ENCODE measurements around the gene PCID2.

PCID2 gene

DNA sequence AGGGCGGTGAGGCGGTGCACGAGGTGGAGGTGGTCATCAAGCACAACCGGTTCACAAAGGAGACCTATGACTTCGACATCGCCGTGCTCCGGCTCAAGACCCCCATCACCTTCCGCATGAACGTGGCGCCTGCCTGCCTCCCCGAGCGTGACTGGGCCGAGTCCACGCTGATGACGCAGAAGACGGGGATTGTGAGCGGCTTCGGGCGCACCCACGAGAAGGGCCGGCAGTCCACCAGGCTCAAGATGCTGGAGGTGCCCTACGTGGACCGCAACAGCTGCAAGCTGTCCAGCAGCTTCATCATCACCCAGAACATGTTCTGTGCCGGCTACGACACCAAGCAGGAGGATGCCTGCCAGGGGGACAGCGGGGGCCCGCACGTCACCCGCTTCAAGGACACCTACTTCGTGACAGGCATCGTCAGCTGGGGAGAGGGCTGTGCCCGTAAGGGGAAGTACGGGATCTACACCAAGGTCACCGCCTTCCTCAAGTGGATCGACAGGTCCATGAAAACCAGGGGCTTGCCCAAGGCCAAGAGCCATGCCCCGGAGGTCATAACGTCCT is 59.4 kb downstream of the PCID2 start:
- DNase-seq (ENCODE audit: low read depth): no peak

- no peak for DNase-seq (ENCODE audit: low read depth)
Observed at GRCh38 chr13:113148407-113148806, 60.1 kb downstream of the PCID2 start.

- DNase-seq (ENCODE audit: low read depth): no peak
Observed at GRCh38 chr13:113147206-113147605, 61.3 kb downstream of the PCID2 start.

- no peak for DNase-seq (ENCODE audit: low read depth)
Observed at GRCh38 chr13:113146750-113147149, 61.7 kb downstream of the PCID2 start.

DNA sequence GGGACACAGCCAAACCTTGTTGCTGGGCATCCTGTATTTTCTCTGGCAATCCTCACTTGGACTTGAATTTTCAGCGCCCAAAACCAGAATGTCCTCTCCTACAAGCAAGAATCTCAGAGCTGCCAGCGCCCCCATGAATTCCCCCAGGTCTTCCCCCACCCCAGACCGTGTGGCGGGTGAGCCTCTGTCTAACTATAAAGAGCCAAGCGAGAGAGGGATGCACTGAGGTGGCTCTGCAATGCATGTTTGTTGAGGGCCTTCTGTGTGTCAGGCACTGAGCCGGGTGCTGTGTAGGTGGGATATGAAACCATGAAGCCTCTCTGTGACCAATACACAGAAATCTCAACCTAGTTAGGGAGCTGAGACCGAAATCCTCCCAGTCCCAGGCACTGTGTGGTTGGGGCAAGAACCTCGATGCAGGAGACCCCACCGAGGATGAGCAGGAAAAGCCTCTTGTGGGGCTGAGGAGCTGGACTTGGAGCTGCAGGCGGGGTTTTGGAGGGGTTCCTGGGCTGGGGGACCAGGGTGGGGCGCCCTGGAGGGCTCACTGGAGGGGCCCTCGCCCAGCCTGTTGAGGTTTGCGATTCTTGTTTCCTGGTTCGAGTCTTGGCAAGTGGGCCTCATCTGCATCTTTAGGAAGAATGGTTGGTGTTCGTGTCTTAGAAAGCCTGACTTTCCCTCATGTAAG is 62.4 kb downstream of the PCID2 start:
- no peak for DNase-seq (ENCODE audit: low read depth)

GRCh38 chr13:113145496-113145895 is 63.0 kb downstream of the PCID2 start:
- no peak for DNase-seq (ENCODE audit: low read depth)

DNA sequence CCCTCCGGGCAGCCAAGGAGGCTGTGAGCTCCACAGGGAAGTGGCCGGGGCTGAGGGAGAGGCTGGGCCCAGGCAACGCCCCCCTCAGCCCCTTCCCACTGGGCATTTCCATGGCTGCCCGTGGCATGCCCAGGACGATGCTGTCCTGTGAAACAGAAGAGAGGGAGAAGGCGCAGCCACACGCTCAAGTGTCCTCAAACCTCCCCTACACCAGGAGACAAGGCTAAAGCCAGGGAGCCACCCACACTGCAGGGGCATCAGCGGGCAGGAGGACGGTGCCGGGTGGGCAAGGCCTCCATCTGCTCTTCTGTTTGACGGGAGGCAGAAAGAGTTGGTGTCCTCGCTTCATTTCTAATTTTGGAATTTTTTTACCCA is 64.2 kb downstream of the PCID2 start:
- no peak for DNase-seq (ENCODE audit: low read depth)

GRCh38 chr13:113143466-113144254 is 64.8 kb downstream of the PCID2 start:
- no peak for DNase-seq (ENCODE audit: low read depth)

- no peak for DNase-seq (ENCODE audit: low read depth)
Observed at GRCh38 chr13:113142876-113143275, 65.6 kb downstream of the PCID2 start.

DNA sequence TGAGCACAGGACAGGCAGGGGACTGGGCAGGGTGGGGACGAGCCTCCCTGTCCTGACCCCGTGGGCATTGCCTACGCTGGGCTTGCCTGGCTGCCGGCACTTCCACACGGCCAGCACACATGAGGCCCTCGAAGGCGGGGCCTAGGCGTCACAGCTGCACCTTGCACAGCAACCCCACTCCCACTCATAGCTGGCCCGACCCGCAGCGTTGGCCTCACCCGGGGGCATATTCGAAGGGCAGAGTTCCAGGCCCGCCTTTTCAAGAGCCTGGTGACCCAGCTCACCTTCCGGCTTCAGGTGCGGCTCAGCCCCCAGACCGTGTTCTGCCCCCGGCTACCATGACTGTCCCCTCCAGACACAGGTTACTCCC is 66.9 kb downstream of the PCID2 start:
- DNase-seq (ENCODE audit: low read depth): no peak

DNA sequence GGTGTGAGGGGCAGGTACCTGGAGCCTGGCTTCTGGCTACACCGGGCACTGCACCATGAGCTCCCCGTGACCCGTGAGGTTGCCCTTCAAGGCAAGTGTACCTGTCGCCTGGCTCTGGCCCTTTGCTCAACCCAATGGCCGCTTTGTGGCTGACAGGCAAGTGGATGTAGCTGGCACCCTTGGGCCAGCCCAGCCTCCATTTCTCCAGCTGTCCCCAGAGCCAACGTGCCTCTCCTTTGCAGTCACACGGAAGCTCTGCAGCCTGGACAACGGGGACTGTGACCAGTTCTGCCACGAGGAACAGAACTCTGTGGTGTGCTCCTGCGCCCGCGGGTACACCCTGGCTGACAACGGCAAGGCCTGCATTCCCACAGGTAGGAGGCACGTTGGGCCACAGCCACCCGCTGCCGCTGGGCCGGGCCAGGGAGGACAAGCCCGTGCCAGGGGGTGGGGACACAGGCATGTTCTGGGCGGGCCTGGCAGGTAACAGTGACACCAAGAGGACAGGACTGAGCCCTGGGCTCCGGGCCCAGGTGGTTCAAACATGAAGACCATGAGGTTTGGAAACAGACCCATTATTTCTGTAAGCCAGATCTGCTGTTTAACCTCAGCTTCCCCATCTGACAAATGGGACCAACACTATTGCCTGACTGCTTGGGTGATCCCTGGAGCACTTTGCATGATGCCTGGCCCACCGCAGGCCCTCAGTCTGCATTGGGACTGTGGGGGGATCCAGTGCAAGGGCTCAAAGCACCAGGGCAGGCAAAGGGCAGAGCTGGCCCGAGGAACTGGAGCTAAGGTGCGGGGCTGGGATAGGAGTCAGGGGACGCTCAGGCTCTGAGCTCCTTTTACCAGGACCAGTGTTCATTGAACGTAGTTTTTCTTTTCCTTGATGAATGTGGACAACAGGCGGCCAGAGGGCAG is 67.5 kb downstream of the PCID2 start:
- DNase-seq (ENCODE audit: low read depth): no peak

- no peak for DNase-seq (ENCODE audit: low read depth)
Observed at GRCh38 chr13:113139577-113139976, 68.9 kb downstream of the PCID2 start.

DNA sequence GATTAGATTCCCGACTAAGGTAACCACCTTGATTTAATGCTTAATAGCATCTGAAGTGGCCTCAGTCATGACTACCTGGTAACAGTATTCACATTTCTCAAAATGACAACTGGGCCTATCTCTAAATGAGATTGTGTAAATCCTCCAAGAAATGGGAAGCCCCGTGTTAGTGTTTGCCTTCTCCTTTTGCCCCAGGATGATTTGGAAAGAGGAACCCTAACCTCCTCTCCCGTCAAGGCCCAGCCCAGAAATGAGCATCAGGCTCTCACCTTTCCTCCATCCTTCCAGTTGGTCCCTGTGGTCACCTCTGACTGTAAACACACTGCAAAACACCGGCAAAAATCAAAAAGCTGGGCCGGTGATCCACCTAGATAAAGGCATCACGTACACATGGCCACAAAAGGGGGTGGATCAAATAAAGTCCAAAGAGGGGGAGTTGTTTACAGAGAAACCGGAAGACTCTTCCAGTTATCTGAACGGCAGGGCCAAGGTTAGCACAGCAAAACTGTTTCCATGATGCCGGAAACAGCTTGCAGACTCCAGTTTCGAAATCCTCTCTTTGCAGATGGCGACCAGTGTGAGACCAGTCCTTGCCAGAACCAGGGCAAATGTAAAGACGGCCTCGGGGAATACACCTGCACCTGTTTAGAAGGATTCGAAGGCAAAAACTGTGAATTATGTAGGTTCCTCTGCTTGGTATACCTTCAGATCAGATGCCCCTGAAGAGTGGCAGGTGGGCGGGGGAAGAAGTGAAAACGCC is 69.5 kb downstream of the PCID2 start:
- DNase-seq (ENCODE audit: low read depth): no peak

DNA sequence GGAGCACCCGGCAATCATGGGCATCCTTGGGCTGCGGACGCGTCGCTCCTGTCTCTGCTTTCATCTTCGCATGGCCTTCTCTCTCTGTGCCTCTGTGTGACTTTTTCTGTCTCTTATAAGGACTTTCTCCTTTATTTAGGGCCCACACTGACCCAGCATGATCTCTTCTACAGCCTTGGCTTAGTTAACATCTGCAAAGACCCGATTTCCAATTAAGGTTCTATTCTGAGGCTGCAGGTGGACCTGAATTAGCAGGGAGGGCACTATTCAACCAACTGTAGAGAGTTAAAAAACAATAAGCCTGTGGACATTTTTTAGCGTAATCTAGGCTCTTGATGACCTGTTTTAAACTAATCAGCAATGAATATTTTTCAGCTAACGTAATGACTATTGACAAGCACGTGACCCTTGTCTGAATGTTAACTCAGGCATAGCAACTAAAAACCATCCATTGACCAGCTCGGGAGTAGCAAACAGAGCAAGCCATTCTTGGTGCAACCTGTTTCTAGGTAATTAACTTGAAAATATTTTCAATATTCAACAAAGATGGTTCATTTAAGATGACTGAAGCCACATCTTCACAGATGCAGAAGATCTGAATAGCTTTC is 70.7 kb downstream of the PCID2 start:
- DNase-seq (ENCODE audit: low read depth): no peak

GRCh38 chr13:113135281-113135760 is 73.1 kb downstream of the PCID2 start:
- DNase-seq (ENCODE audit: low read depth): no peak

GRCh38 chr13:113129921-113130750 is 78.3 kb downstream of the PCID2 start:
- no peak for DNase-seq (ENCODE audit: low read depth)

- DNase-seq (ENCODE audit: low read depth): no peak
Observed at GRCh38 chr13:113129480-113129879, 79.0 kb downstream of the PCID2 start.

Measured in GM04504 (cell line).